GM12878 (cell line): ENCODE data around the gene RAPGEF4. TPM values are rescaled to one million over a fixed set of nuclear protein-coding genes. Genes with fewer than 3 reads are reported as not detected.

Experiments
- ATAC-seq: fragments of 200-7000 bp; cut with Tn5 transposase; 3 replicates; pipeline ENCODE4 v1.9.1; 2020; ENCODE audit warnings: mild to moderate bottlenecking, moderate library complexity
- BruUV-seq: library from RNA; stranded (reverse); fragments of 400-500 nt; replicated peaks from 2 replicates; lab custom pipeline; 2021; lab: Mats Ljungman, UMichigan
- CTCF ChIA-PET: fragments of 300-600 bp; sonication (Branson Sonifier 250); formaldehyde crosslinking; extraction: SDS; loops from one replicate; lab custom pipeline; 2021; ENCODE audit warnings: inconsistent platforms; lab: Yijun Ruan, JAX
- POLR2A ChIA-PET: fragments of 350-600 bp; formaldehyde crosslinking; extraction: SDS; loops from one replicate; lab custom pipeline; 2021; ENCODE audit warnings: inconsistent platforms; lab: Charles Lee
- RAD21 ChIA-PET: fragments of 300-600 bp; sonication (Branson Sonifier 250); formaldehyde crosslinking; loops from one replicate; lab custom pipeline; 2023; ENCODE audit warnings: antibody characterized with exemption; ENCODE audit not compliant: unreplicated experiment; lab: Charles Lee
- SMC1A ChIA-PET: fragments of 300-600 bp; sonication (Branson Sonifier 250); formaldehyde crosslinking; loops from one replicate; lab custom pipeline; 2023; ENCODE audit not compliant: unreplicated experiment, uncharacterized antibody; lab: Charles Lee
- DNase-seq: peaks from one replicate; pipeline ENCODE4 v3.0.0-alpha.2; 2011; ENCODE audit warnings: low read depth, low spot score
- FAIRE-seq: peaks from 3 replicates; lab custom pipeline; 2011; peaks lifted over from hg19 to GRCh38; lab: Jason Lieb, UNC
- H2AFZ ChIP-seq: 2 replicates; pipeline ENCODE4 v1.6.0; 2011; ENCODE audit warnings: low read depth, low read length, control low read depth; ENCODE audit not compliant: control insufficient read depth
- H3K27ac ChIP-seq: 2 replicates; pipeline ENCODE4 v1.5.1; 2011; ENCODE audit warnings: control low read depth; ENCODE audit not compliant: control insufficient read depth, insufficient read depth
- H3K27me3 ChIP-seq, 2 experiments: replicated peaks in 1 of 2; 2 replicates each; pipeline versions ENCODE4 v1.6.0 to v1.6.1; 2011; ENCODE audit warnings: low read length in 1 of 2; ENCODE audit not compliant: control insufficient read depth in 2 of 2, insufficient read depth in 2 of 2
- H3K36me3 ChIP-seq, 2 experiments: 2 replicates each; pipeline ENCODE4 v1.5.1; 2011; ENCODE audit warnings: low read length in 1 of 2; ENCODE audit not compliant: control insufficient read depth in 2 of 2, insufficient read depth in 2 of 2
- H3K4me1 ChIP-seq: 2 replicates; pipeline ENCODE4 v1.6.1; 2011; ENCODE audit warnings: mild to moderate bottlenecking, low read length, moderate library complexity, mixed read lengths; ENCODE audit not compliant: control insufficient read depth, insufficient read depth
- H3K4me2 ChIP-seq: 2 replicates; pipeline ENCODE4 v1.6.0; 2011; ENCODE audit warnings: control low read depth; ENCODE audit not compliant: control insufficient read depth, insufficient read depth
- H3K4me3 ChIP-seq: fragments of 200-600 bp; sonication (generic); 2 replicates; pipeline ENCODE4 v1.5.1; 2016
- H3K79me2 ChIP-seq: 2 replicates; pipeline ENCODE4 v1.6.0; 2011; ENCODE audit warnings: low read length; ENCODE audit not compliant: control insufficient read depth, insufficient read depth
- H3K9ac ChIP-seq: 2 replicates; pipeline ENCODE4 v1.8.0; 2011; ENCODE audit warnings: low read length, control low read depth, mixed read lengths; ENCODE audit not compliant: control insufficient read depth, insufficient read depth
- H3K9me3 ChIP-seq: replicated peaks from 3 replicates; pipeline ENCODE4 v1.5.1; 2011; ENCODE audit warnings: mild to moderate bottlenecking, low read length; ENCODE audit not compliant: control insufficient read depth, insufficient read depth
- H4K20me1 ChIP-seq: 2 replicates; pipeline ENCODE4 v1.6.0; 2011; ENCODE audit not compliant: control insufficient read depth, insufficient read depth
- CHD1 ChIP-seq: IDR thresholded peaks from 2 replicates; pipeline ENCODE4 v1.6.1; 2012; ENCODE audit warnings: low read depth, low read length, improper control_type of control experiment
- HDGF ChIP-seq: fragments of 450-650 bp; IDR thresholded peaks from 2 replicates; pipeline ENCODE4 v1.6.1; 2016; ENCODE audit warnings: antibody characterized with exemption
- IRF4 ChIP-seq: IDR thresholded peaks from 2 replicates; pipeline ENCODE4 v1.6.1; 2011; ENCODE audit warnings: low read depth, low read length
- MTA2 ChIP-seq: fragments of 450-650 bp; IDR thresholded peaks from 2 replicates; pipeline ENCODE4 v1.6.1; 2016; ENCODE audit warnings: low read depth, mild to moderate bottlenecking, moderate library complexity
- SMARCA5 ChIP-seq: fragments of 450-650 bp; IDR thresholded peaks from 2 replicates; pipeline ENCODE4 v1.6.1; 2017; ENCODE audit warnings: mild to moderate bottlenecking
- SREBF1 ChIP-seq: IDR thresholded peaks from 2 replicates; pipeline ENCODE4 v1.6.1; 2012; ENCODE audit warnings: mild to moderate bottlenecking, low read length
- STAT1 ChIP-seq: fragments of 450-650 bp; conservative IDR thresholded peaks from 2 replicates; pipeline ENCODE4 v1.6.1; 2014; ENCODE audit warnings: antibody characterized with exemption, mild to moderate bottlenecking
- WGBS: methylation state at CpG from one replicate; pipeline ENCODE4 v1.1.6; 2016; ENCODE audit warnings: low lambda C conversion rate; ENCODE audit not compliant: insufficient replicate concordance, insufficient coverage; ENCODE audit errors: missing lambda C conversion rate; 5-methylcytosine and 5-hydroxymethylcytosine counted together
- in situ Hi-C: fragments of 300-500 bp; cut with MboI; formaldehyde crosslinking; loops from 9 replicates; pipeline ENCODE4 v1.14.3; 2018; ENCODE audit warnings: mixed read lengths
- intact Hi-C: fragments of 100-400 bp; cut with micrococcal nuclease; formaldehyde crosslinking; loops from one replicate; pipeline ENCODE4 v1.14.2; 2022; ENCODE audit not compliant: unreplicated experiment
- polyA plus RNA-seq, 11 experiments: library from polyadenylated mRNA; depleted of rRNA in 4 of 11; unstranded in 6 of 11; stranded (reverse) in 5 of 11; fragments of >200 nt; fragmentation: Nextera tagmentation in 4 of 11; fragmentation: Illumina TruSeq in 1 of 11; extraction: Ambion mirVana in 4 of 11; extraction: Trizol in 1 of 11; gene quantifications; 1 replicate in 1 of 11; 2 replicates in 10 of 11; pipeline versions ENCODE4 v1.2.1 to v1.2.3, GENCODE V29; 2011 to 2016; ENCODE audit warnings: inconsistent platforms in 2 of 11, missing spikeins in 2 of 11, low read depth in 1 of 11
- total RNA-seq, 4 experiments: library from RNA; depleted of rRNA in 3 of 4; stranded (reverse); fragments of >200 nt in 3 of 4; fragmentation: Illumina TruSeq in 1 of 4; extraction: Trizol in 1 of 4; gene quantifications; 2 replicates each; pipeline versions ENCODE4 v1.2.1 to v1.2.3, GENCODE V29; 2013 to 2021
- TF ChIP-seq, protein P1 (sequence below): IDR thresholded peaks from 2 replicates; pipeline ENCODE4 v1.6.1; 2012; ENCODE audit warnings: low read length, inconsistent platforms
- TF ChIP-seq, protein P2 (sequence below): fragments of 450-650 bp; formaldehyde crosslinking; IDR thresholded peaks from 2 replicates; pipeline ENCODE4 v1.4.0; 2022; ENCODE audit warnings: mild to moderate bottlenecking, moderate library complexity

RAPGEF4 gene
- total and polyA plus RNA-seq, 10 of the 15 experiments (the other 5 are each of a cell fraction or from before 2014, with no cell fraction given) = 0.18 TPM; not detected in 8

DNA sequence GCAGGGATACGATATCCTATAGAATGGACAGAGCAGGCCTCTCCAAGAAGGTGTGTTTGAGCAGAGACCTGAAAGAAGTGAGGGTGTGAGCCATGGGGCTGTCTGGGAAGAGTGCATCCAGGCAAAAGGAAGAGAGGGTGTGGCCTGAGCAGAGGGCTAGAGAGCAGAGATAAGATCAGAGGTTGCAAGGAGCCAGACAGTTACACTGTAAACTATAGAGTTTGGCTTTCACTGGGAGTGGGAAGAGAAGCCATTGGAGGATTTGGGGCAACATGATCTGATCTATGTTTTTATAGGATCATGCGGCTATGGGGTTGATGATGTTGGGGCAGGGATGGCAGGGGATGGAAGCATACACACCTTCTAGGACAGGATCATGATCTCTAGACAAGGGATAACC lies 215.9 kb downstream of the RAPGEF4 start (continued):
- TF ChIP-seq SREBF1 (no peak), HDGF (no peak), SMARCA5 (no peak), IRF4 (no peak), STAT1 (no peak), MTA2 (no peak)
- TF ChIP-seq, protein P1, sequence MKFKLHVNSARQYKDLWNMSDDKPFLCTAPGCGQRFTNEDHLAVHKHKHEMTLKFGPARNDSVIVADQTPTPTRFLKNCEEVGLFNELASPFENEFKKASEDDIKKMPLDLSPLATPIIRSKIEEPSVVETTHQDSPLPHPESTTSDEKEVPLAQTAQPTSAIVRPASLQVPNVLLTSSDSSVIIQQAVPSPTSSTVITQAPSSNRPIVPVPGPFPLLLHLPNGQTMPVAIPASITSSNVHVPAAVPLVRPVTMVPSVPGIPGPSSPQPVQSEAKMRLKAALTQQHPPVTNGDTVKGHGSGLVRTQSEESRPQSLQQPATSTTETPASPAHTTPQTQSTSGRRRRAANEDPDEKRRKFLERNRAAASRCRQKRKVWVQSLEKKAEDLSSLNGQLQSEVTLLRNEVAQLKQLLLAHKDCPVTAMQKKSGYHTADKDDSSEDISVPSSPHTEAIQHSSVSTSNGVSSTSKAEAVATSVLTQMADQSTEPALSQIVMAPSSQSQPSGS = no peak
- TF ChIP-seq, all 136 proteins: peak for 0

DNA sequence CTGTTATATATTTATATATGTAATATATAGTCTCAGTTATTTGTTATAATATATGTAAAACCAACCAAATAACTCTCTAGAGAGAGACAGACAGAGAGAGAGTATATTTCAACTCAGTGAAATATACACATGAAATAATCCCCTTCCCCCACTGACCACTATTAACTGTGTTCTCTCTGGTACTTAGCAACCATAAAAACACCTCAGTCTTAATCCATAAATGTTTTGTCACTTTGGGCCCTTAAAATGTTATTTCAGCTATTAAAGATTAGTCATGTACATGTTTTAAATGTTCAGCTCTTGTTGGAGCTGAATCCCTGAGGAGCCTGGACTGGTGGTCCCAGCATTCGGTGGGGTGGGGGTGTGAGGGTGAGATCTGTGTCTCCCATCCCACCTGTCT lies 217.8 kb downstream of the RAPGEF4 start:
- Histone ChIP-seq H3K9me3 (no peaks in the 10 kb centered on the region), H3K79me2 (no peaks in the 10 kb centered on the region), H2AFZ (no peak overlapping the region), H3K4me2 (no peak overlapping the region), H3K4me1 (no peaks in the 10 kb centered on the region), H3K27ac (no peak overlapping the region), H3K4me3 (no peak overlapping the region), H3K9ac (no peak overlapping the region), H3K36me3 (no peaks in the 10 kb centered on the region), H4K20me1 (no peaks in the 10 kb centered on the region), H3K27me3 (no peaks in the 10 kb centered on the region; a peak in 1 of 4 replicates)
- ChIA-PET POLR2A (no interaction called here), RAD21 (no interaction called here), SMC1A (no interaction called here), CTCF (no interaction called here)
- DNase-seq (no peak), ATAC-seq (no peak), FAIRE-seq (no peak)
- WGBS = 0% methylated on average over 1 of the region's 1 CpG
- no TSS peak for BruUV-seq
- intact Hi-C loops (no loop called here), in situ Hi-C loops (no loop called here)
- no peak for TF ChIP-seq CHD1
- TF ChIP-seq, protein P2, sequence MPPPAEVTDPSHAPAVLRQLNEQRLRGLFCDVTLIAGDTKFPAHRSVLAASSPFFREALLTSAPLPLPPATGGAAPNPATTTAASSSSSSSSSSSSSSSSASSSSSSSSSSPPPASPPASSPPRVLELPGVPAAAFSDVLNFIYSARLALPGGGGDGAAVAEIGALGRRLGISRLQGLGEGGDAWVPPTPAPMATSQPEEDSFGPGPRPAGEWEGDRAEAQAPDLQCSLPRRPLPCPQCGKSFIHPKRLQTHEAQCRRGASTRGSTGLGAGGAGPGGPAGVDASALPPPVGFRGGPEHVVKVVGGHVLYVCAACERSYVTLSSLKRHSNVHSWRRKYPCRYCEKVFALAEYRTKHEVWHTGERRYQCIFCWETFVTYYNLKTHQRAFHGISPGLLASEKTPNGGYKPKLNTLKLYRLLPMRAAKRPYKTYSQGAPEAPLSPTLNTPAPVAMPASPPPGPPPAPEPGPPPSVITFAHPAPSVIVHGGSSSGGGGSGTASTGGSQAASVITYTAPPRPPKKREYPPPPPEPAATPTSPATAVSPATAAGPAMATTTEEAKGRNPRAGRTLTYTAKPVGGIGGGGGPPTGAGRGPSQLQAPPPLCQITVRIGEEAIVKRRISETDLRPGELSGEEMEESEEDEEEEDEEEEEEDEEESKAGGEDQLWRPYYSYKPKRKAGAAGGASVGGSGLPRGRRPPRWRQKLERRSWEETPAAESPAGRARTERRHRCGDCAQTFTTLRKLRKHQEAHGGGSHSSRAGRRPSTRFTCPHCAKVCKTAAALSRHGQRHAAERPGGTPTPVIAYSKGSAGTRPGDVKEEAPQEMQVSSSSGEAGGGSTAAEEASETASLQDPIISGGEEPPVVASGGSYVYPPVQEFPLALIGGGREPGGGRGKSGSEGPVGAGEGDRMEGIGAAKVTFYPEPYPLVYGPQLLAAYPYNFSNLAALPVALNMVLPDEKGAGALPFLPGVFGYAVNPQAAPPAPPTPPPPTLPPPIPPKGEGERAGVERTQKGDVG (CRISPR knock-in tag) = no peak
